Psoas muscle (tissue), 8 donors: ENCODE results near the gene CNOT6L. TPM values are rescaled to one million over a fixed set of nuclear protein-coding genes. Genes with fewer than 3 reads are reported as not detected.
A peak's percentile ranks its signal among the peaks of the same experiment; 100 is the strongest.

ENCODE experiments used
- ATAC-seq, 4 donors: fragments of 200-7000 bp; cut with Tn5 transposase; one replicate each; pipeline ENCODE4 v1.9.1; 2020; ENCODE audit warnings: moderate library complexity in 3 of 4, mild to moderate bottlenecking in 2 of 4
- DNase-seq, 2 donors: peaks; one replicate each; pipeline ENCODE4 v3.0.0-alpha.2; 2020
- H3K27ac ChIP-seq: fragments of 200-600 bp; one replicate; pipeline ENCODE4 v1.8.0; 2022
- H3K27me3 ChIP-seq, 3 donors: fragments of 200-600 bp in 1 of 3; one replicate each; pipeline versions ENCODE4 v1.6.1 to v1.8.0; 2013 to 2022; ENCODE audit warnings: low read length in 2 of 3, mild to moderate bottlenecking in 2 of 3, moderate library complexity in 1 of 3; ENCODE audit not compliant: insufficient read depth in 3 of 3
- H3K36me3 ChIP-seq, 2 donors: fragments of 200-600 bp in 1 of 2; one replicate each; pipeline versions ENCODE4 v1.6.1 to v1.8.0; 2013 to 2022; ENCODE audit warnings: low read depth in 1 of 2, mild to moderate bottlenecking in 1 of 2, moderate library complexity in 1 of 2; ENCODE audit not compliant: insufficient read depth in 1 of 2
- H3K4me1 ChIP-seq: fragments of 200-600 bp; one replicate; pipeline ENCODE4 v1.8.0; 2022
- H3K4me3 ChIP-seq: fragments of 200-600 bp; one replicate; pipeline ENCODE4 v1.8.0; 2022; ENCODE audit warnings: mild to moderate bottlenecking
- H3K9me3 ChIP-seq: fragments of 200-600 bp; one replicate; pipeline ENCODE4 v1.8.0; 2022
- CTCF ChIP-seq: fragments of 200-600 bp; IDR thresholded peaks from one replicate; pipeline ENCODE4 v1.8.0; 2022; ENCODE audit warnings: antibody characterized with exemption
- WGBS, 3 donors: extraction: QIAGEN DNeasy Blood & Tissue Kit; methylation state at CpG; one replicate each; pipeline versions ENCODE4 v1.1.6 to v1.1.7; 2013; 5-methylcytosine and 5-hydroxymethylcytosine counted together
- intact Hi-C, 2 donors: fragments of 100-400 bp; cut with DNase I; formaldehyde crosslinking; loops; one replicate each; pipeline versions ENCODE4 v1.11.0 to v1.14.2; 2022
- polyA plus RNA-seq, 3 donors: library from polyadenylated mRNA; stranded (reverse); fragments of 200-250 nt; gene quantifications; one replicate each; pipeline ENCODE4 v1.2.3, GENCODE V29; 2013
- total RNA-seq, 4 donors: library from RNA; stranded (reverse); fragmentation: NEBNext Ultra II Directional in 2 of 4; extraction: Animal tissue kit (Norgen Biotek cat#: 25700) in 2 of 4; gene quantifications; one replicate each; pipeline versions ENCODE4 v1.2.1 to v1.2.4, GENCODE V29; 2021 to 2023
- donor health status: healthy with polysubstance abuse.
- donor health status: DM: no; HTN: no; CAD: no; lungs with moderate emphysema.
- donor health status: Bipolar disorder and iron deficiency.
- donor health status: healthy.
- donor health status: DM: yes; HTN: yes; CAD: no.
- donor health status: DM: no; HTN: no; CAD: no.
- donor health status: DM: no; HTN: no; CAD: no.
- donor health status: DM: yes; HTN: yes; CAD: no.

Gene CNOT6L
- total and polyA plus RNA-seq, 7 donors: 2.6 to 23.3 (median 18.0) TPM

GRCh38 chr4:77802402-77802801, 16.8 kb downstream of the CNOT6L start:
- intact Hi-C loops: no loop called here
- H3K4me1 ChIP-seq: peaks cover 45% of the 10 kb centered on the region

GRCh38 chr4:77801260-77801608, 17.9 kb downstream of the CNOT6L start:
- TF ChIP-seq CTCF: no peak
- Histone ChIP-seq H3K4me3 (peak overlapping the region; percentile 34), H3K9me3 (no peaks in the 10 kb centered on the region), H3K36me3 (no peaks in the 10 kb centered on the region), H3K27me3 (no peaks in the 10 kb centered on the region), H3K27ac (peak overlapping the region; percentile 30), H3K4me1 (peaks cover 51% of the 10 kb centered on the region)
- WGBS, 3 donors: 20 to 52% (median 22%) methylated on average over 1 of the region's 1 CpG
- no peak for DNase-seq
- no peak for ATAC-seq
- intact Hi-C loops: no loop called here

More at GRCh38 chr4:77802402-77802801, 16.8 kb downstream of the CNOT6L start:
- H3K36me3 ChIP-seq: no peaks in the 10 kb centered on the region
- no peak overlapping the region for H3K4me3 ChIP-seq
- no peak overlapping the region for H3K27ac ChIP-seq
- no peak for ATAC-seq
- no peak for DNase-seq
- TF ChIP-seq CTCF: no peak
- H3K9me3 ChIP-seq: no peaks in the 10 kb centered on the region
- H3K27me3 ChIP-seq: no peaks in the 10 kb centered on the region

GRCh38 chr4:77800483-77801259, 18.5 kb downstream of the CNOT6L start:
- peak in 2 of 4 donors; percentile 31 to 32 for ATAC-seq
- WGBS, 3 donors: 45 to 49% (median 47%) methylated on average over 2 of the region's 2 CpGs
- intact Hi-C loops: no loop called here
- Histone ChIP-seq H3K9me3 (no peaks in the 10 kb centered on the region), H3K27me3 (no peaks in the 10 kb centered on the region), H3K27ac (peak overlapping the region; percentile 30), H3K4me1 (peaks cover 55% of the 10 kb centered on the region), H3K4me3 (peak overlapping the region; percentile 34), H3K36me3 (no peaks in the 10 kb centered on the region)
- no peak for TF ChIP-seq CTCF
- no peak for DNase-seq

- H3K9me3 ChIP-seq: no peaks in the 10 kb centered on the region
- no peak for TF ChIP-seq CTCF
- WGBS, 3 donors: 95 to 99% (median 98%) methylated on average over 2 of the region's 2 CpGs
- H3K4me3 ChIP-seq: no peak overlapping the region
- no peaks in the 10 kb centered on the region for H3K36me3 ChIP-seq
- DNase-seq (no peak), ATAC-seq (no peak)
- intact Hi-C loops: no loop called here
- no peaks in the 10 kb centered on the region for H3K27me3 ChIP-seq
- peaks cover 52% of the 10 kb centered on the region for H3K4me1 ChIP-seq
- peak overlapping the region; percentile 12 for H3K27ac ChIP-seq
Observed at GRCh38 chr4:77800077-77800476, 19.1 kb downstream of the CNOT6L start.

- no peaks in the 10 kb centered on the region for H3K9me3 ChIP-seq
- H3K4me3 ChIP-seq: no peak overlapping the region
- H3K27me3 ChIP-seq: no peaks in the 10 kb centered on the region
- intact Hi-C loops: no loop called here
- WGBS, 3 donors: 90 to 95% (median 92%) methylated on average over 5 of the region's 5 CpGs
- TF ChIP-seq CTCF: no peak
- ATAC-seq: no peak
- no peak for DNase-seq
- H3K27ac ChIP-seq: no peak overlapping the region
- peaks cover 50% of the 10 kb centered on the region for H3K4me1 ChIP-seq
- no peaks in the 10 kb centered on the region for H3K36me3 ChIP-seq
Observed at GRCh38 chr4:77798385-77798784, 20.8 kb downstream of the CNOT6L start.
